COLO668 (cell line): Measurements from ENCODE around the gene PTPN1.
A peak's percentile ranks its signal among the peaks of the same experiment; 100 is the strongest.
"Not testable (repeated sequence)": the region's sequence is repeated elsewhere in the genome, so short reads cannot be mapped to it uniquely, and the experiment has no call there.

Source experiments
- DNase-seq: peaks from one replicate; lab custom pipeline; 2025; ENCODE audit not compliant: unreplicated experiment; lab: John Stamatoyannopoulos, UW

Gene PTPN1

GRCh38 chr20:50602432-50603088 is 92.4 kb downstream of the PTPN1 start:
- no peak for DNase-seq

- no peak for DNase-seq
These were observed 94.3 kb downstream of the PTPN1 start for GRCh38 chr20:50604451-50604850.

GRCh38 chr20:50605136-50605535 is 95.0 kb downstream of the PTPN1 start:
- no peak for DNase-seq

- DNase-seq: no peak
These were observed 97.3 kb downstream of the PTPN1 start for GRCh38 chr20:50607436-50607835.

- no peak for DNase-seq
These were observed 97.9 kb downstream of the PTPN1 start for GRCh38 chr20:50607850-50608749.

GRCh38 chr20:50608750-50609104 is 98.5 kb downstream of the PTPN1 start:
- no peak for DNase-seq

- no peak for DNase-seq
These were observed 99.3 kb downstream of the PTPN1 start for GRCh38 chr20:50609438-50609989.

- DNase-seq: no peak
These were observed 100.1 kb downstream of the PTPN1 start for GRCh38 chr20:50610212-50610718.

GRCh38 chr20:50611128-50611810 is 101.1 kb downstream of the PTPN1 start:
- DNase-seq: no peak

- DNase-seq: no peak
These were observed 103.4 kb downstream of the PTPN1 start for GRCh38 chr20:50613438-50614169.

GRCh38 chr20:50615407-50615806 is 105.2 kb downstream of the PTPN1 start:
- no peak for DNase-seq

- DNase-seq: no peak
These were observed 106.8 kb downstream of the PTPN1 start for GRCh38 chr20:50617022-50617421.

- DNase-seq: no peak
These were observed 108.4 kb downstream of the PTPN1 start for GRCh38 chr20:50618537-50618936.

- not testable (repeated sequence) for DNase-seq
These were observed 110.3 kb downstream of the PTPN1 start for GRCh38 chr20:50620459-50620858.

GRCh38 chr20:50621068-50621665 is 111.0 kb downstream of the PTPN1 start:
- DNase-seq: no peak

GRCh38 chr20:50624351-50625016 is 114.3 kb downstream of the PTPN1 start:
- peak; percentile 96 for DNase-seq

GRCh38 chr20:50625986-50626677 is 115.9 kb downstream of the PTPN1 start:
- peak; percentile 78 for DNase-seq

- DNase-seq: no peak
These were observed 117.6 kb downstream of the PTPN1 start for GRCh38 chr20:50627747-50628146.

- DNase-seq: peak; percentile 63
These were observed 118.1 kb downstream of the PTPN1 start for GRCh38 chr20:50628332-50628731.
